Spleen (tissue), 7 donors: Measurements from ENCODE around the gene FEN1.

Source experiments
- CTCF ChIP-seq, 11 experiments: fragments of 200-600 bp in 7 of 11; fragments of 450-650 bp in 4 of 11; sonication (generic) in 4 of 11; IDR thresholded peaks in 8 of 11; conservative IDR thresholded peaks in 3 of 11; 1 replicate in 7 of 11; 2 replicates in 4 of 11; pipeline versions ENCODE4 v1.4.0 to v1.8.0; 2016 to 2021; ENCODE audit warnings: antibody characterized with exemption in 11 of 11, inconsistent platforms in 4 of 11, mild to moderate bottlenecking in 1 of 11
- POLR2AphosphoS5 ChIP-seq, 3 donors: sonication (generic); formaldehyde crosslinking; IDR thresholded peaks; one replicate each; pipeline ENCODE4 v1.5.1; 2017; ENCODE audit warnings: antibody characterized with exemption in 3 of 3
- donor health status: DM: no; HTN: no; CAD: no; lungs with moderate emphysema.
- donor health status: DM: no; HTN: no; CAD: no.
- donor health status: DM: no; HTN: no; CAD: no.

- no peak for TF ChIP-seq CTCF (IDR thresholded peaks at IDR 0.05 in 8 of 11, conservative IDR thresholded peaks at IDR 0.05 in 3 of 11)
- TF ChIP-seq POLR2AphosphoS5 (IDR thresholded peaks at IDR 0.05) = no peak
These were observed 21.4 kb upstream of the FEN1 start for GRCh38 chr11:61771195-61771894.
